Amniotic stem cell (primary cell): ENCODE data around the gene DIAPH1.

Experiments
- DNase-seq: peaks from one replicate; lab custom pipeline; 2025; lab: John Stamatoyannopoulos, UW

DIAPH1 gene

GRCh38 chr5:141560725-141561483 is 57.9 kb downstream of the DIAPH1 start:
- peak; percentile 95 for DNase-seq

GRCh38 chr5:141560151-141560550 is 58.6 kb downstream of the DIAPH1 start:
- no peak for DNase-seq

GRCh38 chr5:141559461-141559860 is 59.3 kb downstream of the DIAPH1 start:
- DNase-seq, result no peak

- no peak for DNase-seq
Observed at GRCh38 chr5:141558150-141558549, 60.6 kb downstream of the DIAPH1 start.

GRCh38 chr5:141557681-141558136 is 61.1 kb downstream of the DIAPH1 start:
- peak; percentile 93 for DNase-seq

- no peak for DNase-seq
Observed at GRCh38 chr5:141547921-141548320, 70.9 kb downstream of the DIAPH1 start.

GRCh38 chr5:141547488-141547887 is 71.3 kb downstream of the DIAPH1 start:
- no peak for DNase-seq

- DNase-seq, result no peak
Observed at GRCh38 chr5:141543053-141543452, 75.7 kb downstream of the DIAPH1 start.

- DNase-seq, result no peak
Observed at GRCh38 chr5:141534492-141535213, 84.1 kb downstream of the DIAPH1 start.

- no peak for DNase-seq
Observed at GRCh38 chr5:141533897-141534296, 84.9 kb downstream of the DIAPH1 start.

GRCh38 chr5:141532726-141533125 is 86.1 kb downstream of the DIAPH1 start:
- no peak for DNase-seq

GRCh38 chr5:141529873-141530272 is 88.9 kb downstream of the DIAPH1 start:
- DNase-seq, result no peak

- DNase-seq, result no peak
Observed at GRCh38 chr5:141529002-141529401, 89.8 kb downstream of the DIAPH1 start.

- no peak for DNase-seq
Observed at GRCh38 chr5:141528291-141528984, 90.4 kb downstream of the DIAPH1 start.

- DNase-seq, result no peak
Observed at GRCh38 chr5:141527426-141527825, 91.4 kb downstream of the DIAPH1 start.

- DNase-seq, result no peak
Observed at GRCh38 chr5:141525653-141526052, 93.1 kb downstream of the DIAPH1 start.

GRCh38 chr5:141524604-141525597 is 93.9 kb downstream of the DIAPH1 start:
- DNase-seq, result peak; percentile 98

GRCh38 chr5:141523991-141524390 is 94.8 kb downstream of the DIAPH1 start:
- DNase-seq, result no peak

GRCh38 chr5:141522301-141522700 is 96.5 kb downstream of the DIAPH1 start:
- DNase-seq, result no peak

GRCh38 chr5:141521244-141521781 is 97.5 kb downstream of the DIAPH1 start:
- peak; percentile 90 for DNase-seq
